Loucy (cell line): ENCODE data around the gene PPP1R12B.
"Not testable (repeated sequence)": the region's sequence is repeated elsewhere in the genome, so short reads cannot be mapped to it uniquely, and the experiment has no call there.

Experiments used
- H2AFZ ChIP-seq: fragments of 200-600 bp; sonication (generic); 2 replicates; pipeline ENCODE4 v1.6.0; 2016; ENCODE audit warnings: antibody characterized with exemption, mild to moderate bottlenecking, low read length, moderate library complexity
- H3F3A ChIP-seq: fragments of 200-600 bp; 2 replicates; pipeline ENCODE4 v1.6.0; 2016; ENCODE audit warnings: antibody characterized with exemption, low read depth, mild to moderate bottlenecking
- H3K27me3 ChIP-seq: fragments of 200-600 bp; sonication (generic); 2 replicates; pipeline ENCODE4 v1.6.1; 2014; ENCODE audit warnings: low read length, mild to moderate bottlenecking; ENCODE audit not compliant: insufficient read depth, poor library complexity, severe bottlenecking
- H3K36me3 ChIP-seq: fragments of 200-600 bp; sonication (generic); 2 replicates; pipeline ENCODE4 v1.6.1; 2016; ENCODE audit warnings: low read length; ENCODE audit not compliant: insufficient read depth
- H3K4me1 ChIP-seq: fragments of 200-600 bp; sonication (generic); 2 replicates; pipeline ENCODE4 v1.5.1; 2014; ENCODE audit warnings: low read length, mild to moderate bottlenecking; ENCODE audit not compliant: insufficient read depth, poor library complexity, severe bottlenecking
- H3K4me2 ChIP-seq: fragments of 200-600 bp; sonication (generic); 2 replicates; pipeline ENCODE4 v1.6.0; 2014; ENCODE audit warnings: antibody characterized with exemption, low read length, low read depth, mild to moderate bottlenecking; ENCODE audit not compliant: poor library complexity, severe bottlenecking
- H3K4me3 ChIP-seq: fragments of 200-600 bp; sonication (generic); 2 replicates; pipeline ENCODE4 v1.5.1; 2014; ENCODE audit warnings: low read length, mild to moderate bottlenecking, mixed read lengths; ENCODE audit not compliant: poor library complexity, severe bottlenecking
- H3K79me2 ChIP-seq: fragments of 200-600 bp; sonication (generic); 2 replicates; pipeline ENCODE4 v1.6.1; 2014; ENCODE audit warnings: low read length; ENCODE audit not compliant: insufficient read depth
- H3K9ac ChIP-seq: fragments of 200-600 bp; sonication (generic); 2 replicates; pipeline ENCODE4 v1.6.0; 2014; ENCODE audit warnings: mild to moderate bottlenecking, low read depth, low read length, moderate library complexity; ENCODE audit not compliant: poor library complexity, severe bottlenecking
- H3K9me2 ChIP-seq: fragments of 200-600 bp; sonication (generic); replicated peaks from 2 replicates; pipeline ENCODE4 v1.6.1; 2016; ENCODE audit warnings: low read depth, low read length, mixed read lengths
- H3K9me3 ChIP-seq: fragments of 200-600 bp; sonication (generic); 2 replicates; pipeline ENCODE4 v1.6.1; 2014; ENCODE audit warnings: mild to moderate bottlenecking, antibody characterized with exemption, low read length, low read depth; ENCODE audit not compliant: insufficient read depth
- H4K20me1 ChIP-seq: fragments of 200-600 bp; sonication (generic); 2 replicates; pipeline ENCODE4 v1.6.0; 2014; ENCODE audit warnings: antibody characterized with exemption, low read length, mild to moderate bottlenecking; ENCODE audit not compliant: insufficient read depth, poor library complexity, severe bottlenecking
- EZH2phosphoT487 ChIP-seq: fragments of 200-600 bp; IDR thresholded peaks from 2 replicates; pipeline ENCODE4 v1.6.1; 2018; ENCODE audit warnings: antibody characterized with exemption, mild to moderate bottlenecking, moderate library complexity, borderline replicate concordance
- TF ChIP-seq, protein P1 (sequence below): fragments of 200-600 bp; sonication (generic); conservative IDR thresholded peaks from 2 replicates; pipeline ENCODE4 v1.5.1; 2014; ENCODE audit warnings: mild to moderate bottlenecking, antibody characterized with exemption, low read length

The PPP1R12B gene

DNA sequence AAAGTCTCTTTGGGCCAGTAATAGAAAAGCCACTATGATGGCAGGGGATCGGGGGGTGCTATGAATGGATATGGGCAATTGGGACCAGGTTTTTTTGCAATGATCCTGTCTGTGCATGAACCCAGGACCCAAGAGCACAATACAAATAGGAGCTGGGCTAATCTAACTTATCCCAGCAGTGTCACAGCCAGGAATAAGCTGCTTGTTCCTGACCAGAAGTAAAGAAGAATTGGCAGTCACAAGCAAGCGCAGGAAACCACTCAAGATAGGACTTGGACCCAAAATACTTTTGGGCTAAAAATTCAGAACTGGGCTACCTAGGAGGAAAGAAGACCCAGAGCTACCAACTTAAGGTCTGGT lies 172.3 kb downstream of the PPP1R12B start:
- not testable (repeated sequence) for H3K36me3 ChIP-seq, H2AFZ ChIP-seq, H4K20me1 ChIP-seq, H3K9ac ChIP-seq, H3K9me3 ChIP-seq, H3K4me2 ChIP-seq, H3F3A ChIP-seq, H3K27me3 ChIP-seq, H3K4me3 ChIP-seq, H3K4me1 ChIP-seq, H3K9me2 ChIP-seq, H3K79me2 ChIP-seq

DNA sequence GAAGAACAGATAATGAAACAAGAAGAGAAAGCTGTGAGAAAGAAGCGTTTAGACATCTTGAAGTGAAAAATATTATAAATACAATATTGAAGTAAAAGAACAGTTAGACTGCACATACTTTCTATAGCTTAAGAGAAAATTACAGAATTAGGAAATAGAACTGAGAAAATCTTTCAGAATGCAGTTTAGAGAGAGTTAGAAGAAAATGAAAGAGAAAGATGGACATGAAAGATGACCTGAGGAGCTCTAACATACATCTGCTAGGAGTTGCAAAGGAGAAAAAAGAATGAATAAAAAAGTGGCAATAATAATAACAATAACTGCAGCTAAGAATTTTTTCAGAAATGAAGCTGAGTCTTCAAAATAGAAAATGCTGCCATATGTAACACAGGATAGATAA lies 173.0 kb downstream of the PPP1R12B start:
- H3K4me1 ChIP-seq, H3K9me2 ChIP-seq, H3K36me3 ChIP-seq, H3K4me2 ChIP-seq, H3K79me2 ChIP-seq, H2AFZ ChIP-seq, H3F3A ChIP-seq, H3K27me3 ChIP-seq, H3K9me3 ChIP-seq, H3K4me3 ChIP-seq, H4K20me1 ChIP-seq, H3K9ac ChIP-seq: not testable (repeated sequence)

DNA sequence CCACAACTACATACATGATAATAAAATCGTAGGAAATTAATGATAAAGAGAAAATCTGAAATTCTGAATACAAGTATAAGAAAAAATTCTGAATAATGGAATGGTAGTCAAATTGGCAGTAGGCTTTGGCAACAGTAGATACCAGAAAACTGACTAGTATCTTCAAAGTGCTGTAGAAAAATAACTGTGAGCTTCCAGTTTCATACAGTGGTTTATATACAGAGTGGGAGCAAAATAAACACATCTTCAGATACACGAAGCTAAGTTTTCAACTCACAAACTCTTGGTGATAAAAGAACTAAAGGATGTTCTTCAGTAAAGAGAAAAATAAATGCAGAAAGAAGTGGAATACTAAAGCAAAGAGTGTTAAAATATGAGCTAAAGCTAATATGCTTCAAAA lies 173.4 kb downstream of the PPP1R12B start:
- Histone ChIP-seq H3K79me2 (no peaks in the 10 kb centered on the region), H3K9me2 (no peaks in the 10 kb centered on the region), H4K20me1 (no peaks in the 10 kb centered on the region), H3K4me2 (no peak overlapping the region), H3K9ac (no peak overlapping the region), H2AFZ (no peak overlapping the region), H3K27me3 (no peaks in the 10 kb centered on the region), H3K4me1 (no peaks in the 10 kb centered on the region), H3K9me3 (no peaks in the 10 kb centered on the region), H3K4me3 (no peak overlapping the region), H3K36me3 (no peaks in the 10 kb centered on the region), H3F3A (no peaks in the 10 kb centered on the region)
- TF ChIP-seq, protein P1, sequence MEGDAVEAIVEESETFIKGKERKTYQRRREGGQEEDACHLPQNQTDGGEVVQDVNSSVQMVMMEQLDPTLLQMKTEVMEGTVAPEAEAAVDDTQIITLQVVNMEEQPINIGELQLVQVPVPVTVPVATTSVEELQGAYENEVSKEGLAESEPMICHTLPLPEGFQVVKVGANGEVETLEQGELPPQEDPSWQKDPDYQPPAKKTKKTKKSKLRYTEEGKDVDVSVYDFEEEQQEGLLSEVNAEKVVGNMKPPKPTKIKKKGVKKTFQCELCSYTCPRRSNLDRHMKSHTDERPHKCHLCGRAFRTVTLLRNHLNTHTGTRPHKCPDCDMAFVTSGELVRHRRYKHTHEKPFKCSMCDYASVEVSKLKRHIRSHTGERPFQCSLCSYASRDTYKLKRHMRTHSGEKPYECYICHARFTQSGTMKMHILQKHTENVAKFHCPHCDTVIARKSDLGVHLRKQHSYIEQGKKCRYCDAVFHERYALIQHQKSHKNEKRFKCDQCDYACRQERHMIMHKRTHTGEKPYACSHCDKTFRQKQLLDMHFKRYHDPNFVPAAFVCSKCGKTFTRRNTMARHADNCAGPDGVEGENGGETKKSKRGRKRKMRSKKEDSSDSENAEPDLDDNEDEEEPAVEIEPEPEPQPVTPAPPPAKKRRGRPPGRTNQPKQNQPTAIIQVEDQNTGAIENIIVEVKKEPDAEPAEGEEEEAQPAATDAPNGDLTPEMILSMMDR, result no peak
- no peak for TF ChIP-seq EZH2phosphoT487

DNA sequence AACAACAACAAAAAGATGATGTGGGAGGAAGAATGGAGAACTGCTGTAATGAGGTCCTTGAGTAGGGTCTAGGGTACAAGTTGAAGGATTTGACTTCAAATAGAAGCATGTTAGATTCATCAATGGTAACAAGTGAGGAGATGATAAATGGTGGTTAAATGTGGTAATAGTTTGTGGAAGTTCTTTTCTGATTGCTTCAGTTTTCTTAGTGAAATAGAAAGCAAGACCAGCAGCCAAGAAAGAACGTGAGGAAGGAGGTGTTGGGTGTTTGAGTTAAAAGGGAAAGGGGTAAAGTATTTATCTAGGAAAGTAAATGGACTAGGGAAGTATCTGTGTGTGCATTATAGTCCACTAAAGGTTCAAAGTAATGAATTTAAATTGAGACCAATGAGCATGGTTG lies 177.6 kb downstream of the PPP1R12B start:
- not testable (repeated sequence) for H3K36me3 ChIP-seq, H3K4me2 ChIP-seq, H3F3A ChIP-seq, H3K27me3 ChIP-seq, H3K4me3 ChIP-seq, H3K9ac ChIP-seq, H4K20me1 ChIP-seq, H3K4me1 ChIP-seq, H3K9me3 ChIP-seq, H2AFZ ChIP-seq, H3K9me2 ChIP-seq, H3K79me2 ChIP-seq

DNA sequence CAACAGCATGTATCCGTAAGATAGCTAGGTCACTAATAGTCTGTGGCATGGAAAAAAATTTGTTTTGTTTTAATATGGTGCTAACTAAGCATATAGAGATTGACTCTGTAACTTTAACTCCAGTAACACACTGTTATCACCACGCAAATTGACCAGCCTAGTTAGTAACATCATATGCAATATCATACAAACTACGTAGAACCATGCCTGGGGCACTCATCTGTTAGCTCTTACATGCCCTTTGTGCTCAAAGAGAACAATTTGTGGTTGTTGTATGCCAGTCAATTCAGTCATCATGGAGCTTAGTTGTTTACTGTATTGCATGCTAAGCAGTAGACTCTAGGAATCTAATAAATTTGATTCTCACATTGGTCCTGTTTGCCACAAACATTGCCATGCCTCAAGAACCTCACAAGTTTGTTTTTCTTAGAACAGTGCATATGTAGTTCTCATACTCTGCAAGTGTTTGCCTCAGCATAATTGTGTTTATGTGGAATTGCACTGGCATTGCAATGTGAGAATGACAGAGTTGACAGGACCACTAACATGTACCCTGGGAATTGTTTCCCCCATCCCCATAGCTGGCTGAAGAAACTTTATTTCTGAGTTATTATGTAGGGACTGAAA lies 179.7 kb downstream of the PPP1R12B start:
- not testable (repeated sequence) for H3K36me3 ChIP-seq, H3K4me1 ChIP-seq, H3K9ac ChIP-seq, H2AFZ ChIP-seq, H3K4me3 ChIP-seq, H3F3A ChIP-seq, H4K20me1 ChIP-seq, H3K27me3 ChIP-seq, H3K4me2 ChIP-seq, H3K9me3 ChIP-seq, H3K9me2 ChIP-seq, H3K79me2 ChIP-seq

DNA sequence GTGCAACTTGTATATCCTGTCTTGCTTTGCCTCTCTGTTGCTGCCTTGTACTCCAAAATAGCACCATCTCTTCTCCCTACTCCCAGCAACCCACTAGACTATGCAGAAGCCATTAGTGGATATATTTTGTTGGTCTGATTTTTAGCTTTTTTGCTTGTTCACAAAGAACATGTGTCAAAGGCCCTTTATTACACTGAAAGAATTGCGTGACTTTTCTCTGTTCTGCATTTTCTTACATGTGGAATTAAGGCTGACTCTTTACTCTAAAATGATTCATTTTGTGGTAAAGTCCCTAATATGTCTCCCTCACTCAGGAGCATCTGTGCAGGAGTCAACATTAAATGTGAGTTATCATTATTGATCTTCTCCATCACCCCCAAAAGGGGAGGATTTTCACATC lies 182.2 kb downstream of the PPP1R12B start:
- not testable (repeated sequence) for H3K9me3 ChIP-seq, H3K4me3 ChIP-seq, H3K4me2 ChIP-seq, H2AFZ ChIP-seq, H3K27me3 ChIP-seq, H3K9me2 ChIP-seq, H3K4me1 ChIP-seq, H3K36me3 ChIP-seq, H3K9ac ChIP-seq, H4K20me1 ChIP-seq, H3K79me2 ChIP-seq, H3F3A ChIP-seq
